ENCODE data around the gene HIPK1.

- TF ChIP-seq ZNF274 (IDR thresholded peaks at IDR 0.05; ENCODE audit: low read depth, low read length) (no peak), SUZ12 (IDR thresholded peaks at IDR 0.05; ENCODE audit: extremely low read depth, insufficient read depth, insufficient read length) (no peak), YY1 (IDR thresholded peaks at IDR 0.05; ENCODE audit: insufficient read depth, insufficient read length) (no peak)
These were observed 19.9 kb downstream of the HIPK1 start for GRCh38 chr1:113949007-113949406.
